GM18526 (cell line): ENCODE results near the gene FNDC3A.

Experiments used
- POLR2A ChIP-seq: IDR thresholded peaks from 3 replicates; pipeline ENCODE4 v1.6.1; 2011; ENCODE audit not compliant: insufficient read length; ENCODE audit errors: extremely low read depth

Gene FNDC3A

DNA sequence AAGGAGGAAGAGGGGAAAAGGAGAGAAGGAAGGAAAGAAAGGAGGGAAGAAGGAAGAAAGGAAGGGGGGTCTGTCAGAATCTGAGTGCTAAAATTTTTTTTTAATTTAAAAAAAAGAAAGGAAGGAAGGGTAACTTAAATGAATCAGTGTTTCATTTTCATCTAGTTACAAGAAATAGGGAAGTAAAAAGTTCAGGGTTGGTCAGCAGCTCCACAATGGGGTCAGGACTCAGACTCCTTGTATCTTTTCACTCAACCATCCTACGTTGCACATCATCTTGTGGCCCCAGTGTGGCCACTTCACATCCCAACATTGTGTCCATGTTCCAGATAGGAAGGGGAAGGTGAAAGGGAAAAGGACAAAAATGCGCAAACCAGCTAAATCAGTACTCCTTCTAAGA lies 14.3 kb upstream of the FNDC3A start:
- no peak for TF ChIP-seq POLR2A

- TF ChIP-seq POLR2A, result no peak
These were observed 13.4 kb upstream of the FNDC3A start for GRCh38 chr13:48962281-48962680.

GRCh38 chr13:48965736-48966135 lies 10.0 kb upstream of the FNDC3A start:
- TF ChIP-seq POLR2A, result no peak

GRCh38 chr13:48969685-48970084 lies 6.0 kb upstream of the FNDC3A start:
- TF ChIP-seq POLR2A, result no peak

DNA sequence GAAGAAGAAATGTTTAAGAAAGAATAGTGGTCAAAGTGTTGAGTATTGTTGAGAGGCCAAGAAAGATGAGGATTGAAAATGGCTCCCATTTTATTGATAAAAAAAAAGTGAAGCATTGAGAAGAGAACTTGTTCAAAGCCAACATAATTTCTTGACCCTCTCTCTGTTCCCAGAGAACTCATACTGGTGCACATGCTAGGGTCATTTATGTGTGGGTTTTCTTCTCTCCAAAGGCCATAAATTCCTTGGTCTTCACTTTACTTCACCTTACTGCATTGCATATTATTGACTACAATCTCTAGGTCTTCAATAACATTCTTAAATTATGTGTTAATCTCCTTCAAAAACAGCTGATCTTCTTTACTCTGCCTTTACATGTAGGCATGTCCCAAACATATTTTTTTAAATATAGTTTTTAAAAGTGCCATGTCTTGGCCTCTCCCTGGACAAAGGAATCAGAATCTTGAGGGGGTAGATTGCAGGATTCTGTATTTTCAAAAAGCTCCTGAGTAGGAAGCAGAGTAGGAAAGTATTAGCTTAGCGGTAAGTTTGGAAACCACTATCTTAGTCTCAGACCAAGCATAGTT lies 1.8 kb upstream of the FNDC3A start:
- TF ChIP-seq POLR2A, result no peak

GRCh38 chr13:48975101-48975855 lies 434 bp upstream of the FNDC3A start:
- peak; percentile 51 for TF ChIP-seq POLR2A

GRCh38 chr13:48976576-48977285 lies 1.0 kb downstream of the FNDC3A start:
- peak; percentile 38 for TF ChIP-seq POLR2A

DNA sequence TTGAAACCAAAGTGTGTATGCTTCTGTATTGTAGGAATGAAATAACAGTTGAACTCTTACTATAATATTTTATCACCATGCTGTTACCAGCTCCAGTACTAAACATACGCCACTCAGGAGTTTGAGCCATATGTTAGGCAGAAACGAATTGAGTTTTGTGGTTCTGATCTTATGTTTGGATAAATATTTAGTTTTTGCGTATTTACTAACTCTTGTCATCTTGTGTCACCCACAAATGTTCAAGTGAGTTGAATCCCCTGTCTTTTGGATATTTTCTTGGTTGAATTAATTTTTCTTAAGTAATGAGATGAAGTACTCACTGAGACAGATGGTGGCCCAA lies 1.5 kb downstream of the FNDC3A start:
- TF ChIP-seq POLR2A, result no peak

- TF ChIP-seq POLR2A, result no peak
These were observed 2.3 kb downstream of the FNDC3A start for GRCh38 chr13:48977973-48978372.

- no peak for TF ChIP-seq POLR2A
These were observed 3.4 kb downstream of the FNDC3A start for GRCh38 chr13:48978942-48979601.

GRCh38 chr13:48979892-48980291 lies 4.2 kb downstream of the FNDC3A start:
- no peak for TF ChIP-seq POLR2A

DNA sequence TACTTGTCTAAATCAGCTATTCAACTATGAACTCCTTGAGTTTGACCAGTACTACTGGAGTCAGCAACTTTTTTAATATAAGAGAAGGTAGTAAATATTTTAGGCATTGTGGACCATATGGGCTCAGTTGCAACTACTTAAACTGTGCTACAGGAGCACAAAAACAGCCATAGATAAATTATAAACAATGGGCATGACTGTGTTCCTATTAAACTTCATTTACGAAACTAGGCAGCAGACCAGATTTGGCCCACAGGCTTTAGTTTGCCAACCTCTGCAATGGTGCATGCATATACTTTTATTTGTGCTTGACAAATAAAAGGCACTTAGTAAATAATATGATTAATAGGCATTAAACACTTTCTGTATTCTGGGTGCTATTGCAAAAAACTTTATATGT lies 7.6 kb downstream of the FNDC3A start:
- TF ChIP-seq POLR2A, result no peak

- TF ChIP-seq POLR2A, result no peak
These were observed 10.0 kb downstream of the FNDC3A start for GRCh38 chr13:48985756-48986155.

GRCh38 chr13:48990900-48991299 lies 15.2 kb downstream of the FNDC3A start:
- TF ChIP-seq POLR2A, result no peak

DNA sequence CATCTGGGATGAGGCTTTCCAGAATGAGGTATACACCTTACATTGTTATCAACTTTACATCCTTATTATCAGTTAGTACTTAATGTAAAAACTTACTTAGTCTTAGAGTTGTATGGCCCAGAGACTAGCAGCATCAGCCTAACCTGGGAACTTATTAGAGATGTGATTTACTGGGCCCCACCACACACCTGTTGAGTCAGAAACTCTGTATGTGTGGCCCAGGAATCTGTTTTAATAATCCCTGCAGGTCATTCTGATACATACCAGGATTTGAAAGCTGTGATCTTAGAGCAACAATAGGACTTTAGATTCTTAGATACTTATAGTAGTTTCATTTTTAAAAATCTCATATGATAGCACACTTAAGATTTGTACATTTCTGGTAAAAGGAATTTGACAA lies 17.4 kb downstream of the FNDC3A start:
- no peak for TF ChIP-seq POLR2A

- no peak for TF ChIP-seq POLR2A
These were observed 19.0 kb downstream of the FNDC3A start for GRCh38 chr13:48994706-48995105.
